Inferior parietal cortex (tissue), 1 donor: ENCODE results near the gene HPDL.

Source experiments
- DNase-seq: peaks from one replicate; pipeline ENCODE4 v3.0.0-alpha.2; 2016; ENCODE audit errors: extremely low spot score

The HPDL gene

DNA sequence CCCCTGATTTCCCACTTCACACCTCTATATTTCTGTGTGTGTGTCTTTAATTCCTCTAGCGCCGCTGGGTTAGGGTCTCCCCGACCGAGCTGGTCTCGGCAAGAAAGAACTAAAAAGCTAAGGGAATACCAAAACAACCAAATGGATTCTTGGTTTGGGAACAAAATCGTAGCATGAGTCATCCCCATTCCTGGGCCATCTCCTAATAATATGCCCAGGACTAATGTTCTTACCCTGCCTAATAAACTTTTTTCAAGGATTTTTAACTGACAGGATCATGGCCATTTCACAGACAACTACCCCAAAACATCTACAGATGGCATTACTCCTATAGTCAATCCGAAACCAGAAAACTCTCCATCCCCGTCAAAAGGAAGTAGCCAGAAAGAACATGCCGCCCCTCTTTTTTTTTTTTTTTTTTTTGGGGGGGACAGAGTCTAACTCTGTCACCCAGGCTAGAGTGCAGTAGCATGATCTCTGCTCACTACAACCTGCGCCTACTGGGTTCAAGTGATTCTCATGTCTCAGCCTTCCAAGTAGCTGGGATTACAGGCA is 4.1 kb upstream of the HPDL start:
- no peak for DNase-seq

DNA sequence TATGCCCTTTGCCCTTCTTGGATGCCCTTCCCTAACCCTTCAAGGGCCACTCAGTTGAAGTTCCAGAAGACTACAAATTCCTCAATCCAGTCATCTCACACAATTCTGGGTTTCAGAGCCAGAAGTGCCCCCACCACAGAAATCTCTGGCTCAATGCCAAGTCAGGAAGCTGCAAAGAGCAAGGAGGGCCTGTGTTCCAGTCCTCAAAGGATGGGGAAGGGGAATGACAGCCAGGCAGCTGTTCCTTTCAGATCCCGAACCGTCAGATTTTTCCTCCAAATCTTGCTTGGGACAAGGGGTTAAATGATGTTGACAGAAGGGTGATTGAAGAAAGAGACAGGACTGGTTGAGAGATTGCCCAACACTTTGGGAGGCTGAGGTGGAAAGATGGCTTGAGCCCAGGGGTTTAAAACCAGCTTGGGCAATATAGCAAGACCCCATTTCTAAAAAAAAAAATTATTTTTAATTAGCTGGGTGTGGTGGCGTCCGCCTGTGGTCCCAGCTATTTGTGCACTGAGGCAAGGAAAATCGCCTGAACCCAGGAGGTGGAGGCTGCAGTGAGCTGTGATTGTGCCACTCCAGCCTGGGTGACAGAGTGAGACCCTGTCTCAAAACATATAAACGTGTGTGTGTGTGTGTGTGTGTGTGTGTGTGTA is 716 bp upstream of the HPDL start:
- no peak for DNase-seq

DNA sequence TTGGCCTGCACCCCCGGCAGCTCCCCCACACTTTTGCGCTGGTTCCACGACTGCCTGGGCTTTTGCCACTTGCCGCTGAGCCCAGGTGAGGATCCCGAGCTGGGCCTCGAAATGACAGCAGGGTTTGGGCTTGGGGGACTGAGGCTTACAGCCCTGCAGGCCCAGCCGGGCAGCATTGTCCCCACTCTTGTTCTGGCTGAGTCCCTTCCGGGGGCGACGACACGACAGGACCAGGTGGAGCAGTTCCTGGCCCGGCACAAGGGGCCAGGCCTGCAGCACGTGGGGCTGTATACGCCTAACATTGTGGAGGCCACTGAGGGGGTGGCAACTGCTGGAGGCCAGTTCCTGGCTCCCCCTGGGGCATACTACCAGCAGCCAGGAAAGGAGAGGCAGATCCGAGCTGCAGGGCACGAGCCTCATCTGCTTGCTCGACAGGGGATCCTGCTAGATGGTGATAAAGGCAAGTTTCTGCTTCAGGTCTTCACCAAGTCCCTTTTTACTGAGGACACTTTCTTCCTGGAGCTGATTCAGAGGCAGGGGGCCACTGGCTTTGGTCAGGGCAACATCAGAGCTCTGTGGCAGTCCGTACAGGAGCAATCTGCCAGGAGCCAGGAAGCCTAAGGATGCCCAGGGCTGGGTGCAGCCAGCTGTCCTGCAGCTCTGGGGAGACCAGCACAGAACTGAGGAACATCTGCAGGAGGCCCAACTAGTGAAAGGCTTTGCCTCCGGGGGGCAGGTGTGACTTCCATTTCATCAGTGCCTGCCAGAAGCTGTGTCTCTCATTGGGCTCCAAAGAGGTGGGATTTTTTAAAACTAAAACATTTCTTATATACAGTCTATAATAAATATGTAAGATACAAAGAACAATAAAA is 1.2 kb downstream of the HPDL start:
- DNase-seq, result no peak

DNA sequence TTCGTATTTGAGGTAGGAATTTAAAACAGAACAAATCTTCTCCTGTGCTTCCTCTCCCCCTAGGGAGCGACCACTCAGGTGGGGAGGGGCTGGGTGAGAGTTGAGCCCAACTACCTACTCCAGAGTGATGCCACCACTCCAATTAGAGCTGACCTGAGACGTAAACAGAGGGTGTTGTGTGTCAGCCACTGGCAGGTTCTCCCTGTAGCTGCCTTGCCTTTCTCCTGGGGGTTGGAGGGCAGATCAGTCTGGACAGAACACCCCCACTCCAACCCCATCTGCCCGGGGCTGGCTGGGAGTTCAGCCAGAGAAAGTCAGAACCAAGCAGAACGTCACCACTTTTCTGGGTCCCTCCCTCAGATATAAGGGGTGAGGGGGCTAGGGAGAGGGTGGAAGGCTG is 2.0 kb downstream of the HPDL start:
- no peak for DNase-seq

DNA sequence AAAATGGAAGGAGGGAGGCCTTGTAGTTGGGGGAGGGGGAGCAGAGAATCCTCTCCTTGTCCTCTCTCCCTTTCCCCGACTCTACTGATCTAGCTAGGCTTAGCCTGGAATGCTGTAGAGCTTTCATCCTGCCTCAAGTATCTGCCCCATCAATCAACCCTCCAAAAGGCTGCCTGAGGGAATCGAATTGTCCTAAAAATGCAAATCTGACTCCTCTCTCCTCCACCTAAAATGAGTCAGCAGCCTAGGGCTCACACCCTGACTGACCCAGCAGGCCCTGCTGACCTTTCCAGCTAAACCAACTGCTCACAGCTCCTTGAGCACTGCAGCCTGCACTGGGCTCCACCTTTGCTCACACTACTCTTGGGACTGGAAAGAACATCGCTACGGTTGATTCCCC is 2.8 kb downstream of the HPDL start:
- no peak for DNase-seq

DNA sequence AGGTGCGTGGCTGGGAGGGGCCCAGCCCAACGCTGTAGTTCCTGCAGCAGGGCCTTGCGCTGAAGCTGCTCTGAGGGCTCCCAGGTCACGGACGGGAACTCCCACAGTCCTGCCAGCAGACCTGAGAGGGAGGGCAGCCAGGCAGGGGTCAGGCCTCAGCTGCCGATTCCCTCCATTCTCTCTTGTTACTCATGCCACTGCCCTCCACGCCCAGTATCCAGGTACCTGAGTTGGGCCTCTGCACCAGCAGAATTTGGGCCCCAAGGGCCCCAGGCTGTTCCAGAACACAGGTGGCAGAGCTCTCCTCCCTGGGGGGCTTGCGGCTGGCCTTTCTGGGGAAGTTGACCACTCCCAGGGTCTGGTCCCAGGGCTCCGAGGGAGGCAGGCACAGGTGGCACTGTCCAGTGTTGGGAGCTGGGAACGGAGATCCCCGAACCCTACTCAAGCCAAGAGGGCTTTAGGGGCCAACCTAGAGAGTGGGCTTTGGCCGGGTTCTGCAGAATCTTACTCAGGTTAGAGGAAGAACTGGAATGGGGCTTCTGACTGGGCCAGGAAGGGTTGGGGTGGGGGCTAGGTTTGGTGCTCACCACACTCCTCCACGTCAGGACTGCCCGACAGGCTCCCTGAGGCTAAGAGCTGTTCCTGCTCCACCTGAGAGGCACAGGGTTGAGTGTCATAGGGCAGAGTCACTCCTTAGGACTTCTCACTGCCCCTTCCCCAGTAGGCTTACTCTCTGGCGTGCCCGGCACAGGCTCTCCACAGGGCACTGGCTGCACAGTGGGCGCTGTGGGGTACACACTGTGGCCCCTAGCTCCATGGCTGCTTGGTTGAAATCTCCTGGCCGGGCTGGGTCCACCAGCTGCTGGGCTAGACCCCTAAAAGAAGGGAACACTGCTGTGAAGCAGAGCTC is 5.0 kb downstream of the HPDL start:
- DNase-seq, result no peak

DNA sequence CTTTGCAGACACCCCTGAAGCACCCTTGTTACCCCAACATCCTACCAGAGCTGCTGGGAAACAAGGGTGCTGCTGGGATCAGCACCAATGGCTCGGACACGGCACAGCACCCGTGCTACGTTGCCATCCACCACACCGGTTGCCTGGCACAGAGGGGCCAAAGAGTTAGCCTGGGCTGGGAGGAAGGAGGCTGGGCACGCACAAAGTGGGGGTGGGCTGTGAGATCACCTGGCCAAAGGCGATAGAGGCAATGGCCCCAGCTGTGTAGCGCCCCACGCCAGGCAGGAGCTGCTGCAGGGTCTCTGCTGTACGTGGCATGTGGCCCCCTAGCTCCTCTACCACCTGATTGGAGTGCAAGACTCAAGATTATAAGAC is 5.6 kb downstream of the HPDL start:
- no peak for DNase-seq

DNA sequence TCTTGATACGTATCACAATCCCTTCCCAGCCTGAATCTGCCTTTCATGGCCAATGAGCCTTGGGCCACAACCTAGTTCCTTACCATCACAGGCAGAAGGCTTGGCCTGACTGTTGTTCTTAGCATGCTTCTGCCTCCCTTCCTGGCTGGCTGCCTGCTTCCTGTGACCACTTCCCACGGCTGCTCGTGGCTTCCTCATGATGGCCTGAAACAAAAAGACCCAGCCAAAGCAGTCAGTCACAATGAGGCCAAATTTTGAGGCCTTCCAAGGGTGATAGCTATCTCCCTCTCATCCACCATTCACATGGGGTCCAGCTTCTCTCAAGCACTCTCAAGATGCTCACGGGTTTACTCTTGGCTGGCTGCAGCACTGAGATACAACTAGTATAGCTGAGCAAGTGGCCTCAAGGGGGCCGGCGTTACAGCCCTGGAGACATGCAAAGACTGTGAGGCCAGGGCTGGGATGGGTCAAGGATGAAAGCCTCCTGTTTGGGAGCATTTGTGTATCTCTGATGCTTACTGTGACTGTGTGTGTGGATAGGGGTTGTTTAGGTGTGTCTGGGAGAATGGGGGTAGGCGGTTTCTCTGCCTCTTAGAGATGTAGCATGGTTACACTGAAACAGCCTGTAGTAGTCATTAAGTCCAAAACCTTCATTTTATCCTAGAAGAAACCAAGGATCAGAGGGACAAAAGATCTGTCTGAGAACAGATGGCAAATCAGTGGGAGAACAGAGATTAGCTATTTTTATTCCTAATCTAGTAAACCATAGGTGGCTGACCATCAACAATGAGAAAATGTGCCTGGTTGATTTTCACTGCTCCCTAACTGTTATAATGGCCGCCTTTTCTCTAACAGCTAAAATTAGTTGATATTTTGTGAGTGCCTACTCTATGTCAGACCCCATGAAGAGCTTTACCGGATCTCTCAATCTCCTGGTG is 7.9 kb downstream of the HPDL start:
- DNase-seq, result no peak

DNA sequence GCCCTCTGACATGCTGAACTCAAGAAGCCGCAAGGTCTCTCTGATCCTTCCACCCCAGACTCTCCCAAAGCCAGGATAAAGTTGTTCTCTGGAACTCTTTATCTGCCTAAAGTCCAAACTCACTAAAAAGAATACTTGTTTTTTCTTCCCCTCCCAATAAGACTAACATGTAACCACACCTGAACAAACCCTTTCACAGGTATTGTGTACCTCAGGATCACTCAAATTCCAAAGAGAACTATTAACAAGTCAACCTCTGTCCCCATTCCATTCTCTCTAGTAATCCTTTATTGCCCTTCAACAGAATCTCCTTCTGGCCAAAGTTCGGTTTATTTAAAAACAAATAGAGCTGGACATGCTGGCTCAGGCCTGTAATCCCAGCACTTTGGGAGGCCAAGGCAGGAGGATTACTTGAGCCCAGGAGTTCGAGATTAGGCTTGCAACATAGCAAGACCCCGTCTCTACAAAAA is 9.2 kb downstream of the HPDL start:
- no peak for DNase-seq

DNA sequence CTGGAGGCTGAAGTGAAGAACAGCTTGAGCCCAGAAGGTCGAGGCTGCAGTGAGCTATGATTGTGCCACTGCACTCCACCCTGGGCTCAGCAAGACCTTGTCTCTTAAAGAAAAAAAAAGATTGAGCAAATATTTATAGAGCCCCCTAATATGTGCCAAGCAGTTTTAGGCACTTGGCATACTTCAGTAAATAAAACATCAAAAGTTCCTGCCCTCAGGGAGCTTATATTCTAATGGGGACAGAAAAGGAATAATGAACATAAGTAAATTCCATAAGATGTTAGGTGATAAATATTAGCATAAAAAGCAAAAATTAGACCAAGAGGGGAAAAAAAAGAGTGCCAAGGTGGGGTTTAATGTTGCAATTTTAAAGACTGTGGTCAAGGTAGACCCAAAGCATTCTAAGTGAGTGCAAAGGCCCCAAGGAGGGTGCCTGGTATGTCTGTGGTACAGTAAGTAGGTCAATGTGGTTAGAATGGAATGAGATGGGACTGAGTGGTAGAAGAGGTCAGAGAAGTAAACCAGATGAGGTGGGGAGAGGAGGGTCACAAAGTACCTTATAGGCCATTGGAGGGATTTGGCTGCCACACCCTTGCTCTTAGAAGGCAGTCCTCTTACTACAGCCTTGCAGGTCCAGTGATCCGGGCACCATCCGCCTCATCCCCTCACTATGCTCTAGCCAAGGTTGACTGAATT is 11.1 kb downstream of the HPDL start:
- DNase-seq, result no peak

DNA sequence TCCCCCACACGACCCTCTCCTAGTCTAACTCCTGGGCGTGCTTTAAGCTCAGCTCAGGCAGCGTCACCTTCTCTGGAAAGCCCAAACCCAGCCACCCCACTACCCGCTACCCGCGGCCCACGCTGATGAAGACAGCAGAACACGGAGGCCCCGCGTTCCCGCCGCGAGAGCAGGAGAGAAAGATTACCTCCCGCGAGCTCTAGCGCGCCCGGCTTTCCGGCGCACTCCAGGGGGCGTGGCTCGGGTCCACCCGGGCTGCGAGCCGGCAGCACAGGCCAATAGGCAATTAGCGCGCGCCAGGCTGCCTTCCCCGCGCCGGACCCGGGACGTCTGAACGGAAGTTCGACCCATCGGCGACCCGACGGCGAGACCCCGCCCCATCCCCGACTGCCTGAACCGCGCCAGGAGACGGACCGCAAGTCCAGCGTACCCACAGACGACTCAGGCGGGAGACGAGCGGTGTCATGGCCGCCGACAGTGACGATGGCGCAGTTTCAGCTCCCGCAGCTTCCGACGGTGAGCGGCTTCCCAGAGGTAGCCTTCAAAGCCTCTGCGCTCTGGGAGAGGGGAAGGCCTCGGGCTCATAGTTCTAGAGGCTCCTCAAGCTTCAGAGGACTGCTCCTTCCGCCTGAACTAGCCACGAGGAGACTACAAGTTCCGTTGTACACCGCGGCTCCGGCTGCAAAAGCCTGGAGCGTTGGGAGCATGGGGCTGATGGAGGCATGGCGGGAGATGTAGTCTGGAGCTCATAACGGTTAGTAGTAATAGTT is 13.3 kb downstream of the HPDL start, which contains the start of the genes MUTYH and TOE1:
Gene MUTYH, minus strand, starts transcription at position 652 of the 770 bp plus-strand sequence. CDS start 5,935 bp downstream, outside the sequence.
Gene TOE1, plus strand, starts transcription at position 382 of the 770 bp plus-strand sequence. Its CDS starts 83 bp downstream, at position 465.
- peak; percentile 84 for DNase-seq

DNA sequence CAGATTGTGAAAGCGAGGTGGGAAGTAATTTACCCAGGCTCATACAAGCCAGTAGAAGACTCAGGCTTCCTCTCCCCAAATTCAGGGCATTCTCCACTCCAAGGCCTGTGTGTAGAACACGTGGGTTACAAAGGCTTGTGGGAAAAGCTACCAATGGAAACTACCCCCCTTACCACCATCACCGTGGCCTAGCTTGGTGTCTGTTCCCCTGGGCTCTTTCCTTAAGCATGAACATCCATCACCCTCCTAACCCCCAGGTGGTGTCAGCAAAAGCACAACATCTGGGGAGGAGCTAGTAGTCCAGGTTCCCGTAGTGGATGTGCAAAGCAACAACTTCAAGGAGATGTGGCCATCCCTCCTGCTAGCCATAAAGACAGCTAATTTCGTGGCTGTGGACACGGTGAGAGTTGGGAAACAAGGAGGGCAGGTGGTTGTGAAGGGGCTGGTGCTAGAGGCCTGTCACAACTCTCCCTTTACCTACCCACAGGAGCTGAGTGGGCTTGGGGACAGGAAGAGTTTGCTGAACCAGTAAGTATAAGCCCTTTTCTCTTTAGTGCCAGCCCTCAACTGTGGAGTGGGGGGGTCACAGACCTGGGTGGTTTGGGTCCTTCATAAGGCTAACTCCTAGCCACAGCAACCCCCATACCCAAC is 14.2 kb downstream of the HPDL start:
- DNase-seq, result no peak

DNA sequence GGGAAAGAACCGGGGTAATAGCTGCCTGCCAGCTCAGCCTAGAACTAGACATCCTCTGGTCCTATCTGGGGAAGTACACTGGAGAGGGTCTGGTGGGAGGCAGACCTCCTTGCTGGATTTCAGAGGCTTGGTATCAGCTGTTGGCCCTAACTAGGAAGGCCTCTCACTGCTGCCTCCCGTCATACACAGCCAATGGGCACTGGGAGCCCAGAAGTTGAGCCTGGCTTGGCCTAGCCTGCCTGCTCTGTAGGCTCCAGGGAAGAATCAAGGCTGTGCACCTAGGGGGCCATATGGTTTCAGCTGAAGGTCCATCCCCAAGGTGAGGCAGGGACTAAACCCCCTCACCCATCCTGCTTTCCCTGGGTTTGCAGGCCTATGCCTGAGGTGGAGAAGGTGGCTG is 17.8 kb downstream of the HPDL start:
- no peak for DNase-seq

DNA sequence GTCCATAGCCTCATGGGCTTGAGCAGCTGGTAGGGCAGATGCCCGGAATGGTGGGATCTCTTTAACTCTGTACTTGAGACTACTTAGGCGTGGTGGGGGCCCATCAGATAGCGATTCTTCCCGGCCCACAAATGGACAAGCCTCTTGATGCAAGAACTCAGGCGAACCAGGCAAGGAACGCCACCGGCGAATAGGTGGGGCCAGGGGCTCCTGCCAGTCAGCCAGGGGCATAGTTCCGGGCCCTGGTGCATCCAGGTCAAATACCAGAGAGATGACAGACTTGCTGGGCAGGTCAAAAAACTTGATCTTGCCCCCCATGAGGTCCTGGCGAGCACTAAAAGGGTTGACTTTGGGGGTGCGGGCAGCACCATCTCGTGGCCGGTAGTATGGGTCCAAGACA is 18.3 kb downstream of the HPDL start:
- DNase-seq, result no peak

DNA sequence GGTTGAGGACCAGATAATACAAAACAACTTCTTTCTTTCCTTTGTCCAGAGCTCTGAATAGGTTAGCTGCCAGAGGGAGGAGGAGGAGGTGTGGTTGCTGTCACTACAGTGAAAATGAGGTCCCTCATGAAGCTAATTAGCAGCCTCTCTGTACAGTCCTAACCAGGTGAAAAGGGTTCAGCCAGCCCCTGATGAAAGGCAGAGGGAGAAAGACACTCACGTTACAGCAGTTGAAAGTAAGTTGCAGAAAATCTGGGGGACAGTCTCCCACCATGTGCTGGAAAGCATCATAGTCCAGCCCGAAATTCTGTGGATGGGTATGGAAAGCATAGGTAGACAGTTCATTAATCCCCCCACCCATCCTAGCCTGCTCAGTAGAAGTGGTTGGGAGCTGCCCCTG is 19.8 kb downstream of the HPDL start:
- DNase-seq, result no peak

DNA sequence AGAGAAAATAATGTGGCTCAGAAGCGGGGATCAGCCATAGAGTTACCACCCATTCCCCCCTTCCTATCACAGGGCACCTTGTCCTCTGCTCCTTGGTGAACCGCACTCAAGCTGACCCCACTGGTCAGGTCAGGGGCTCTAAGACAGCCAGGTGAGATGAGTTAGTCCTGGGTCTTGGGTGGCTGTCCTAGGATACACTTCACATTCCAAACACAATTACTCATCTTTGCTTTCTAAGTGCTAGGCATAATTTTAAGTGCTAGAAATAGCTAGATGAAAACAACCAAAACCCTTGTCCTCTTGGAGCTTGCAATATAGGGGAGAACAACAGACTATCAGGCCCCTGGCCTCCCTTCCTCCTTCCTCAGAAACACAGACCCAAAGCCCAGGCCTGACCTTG is 21.3 kb downstream of the HPDL start:
- no peak for DNase-seq

DNA sequence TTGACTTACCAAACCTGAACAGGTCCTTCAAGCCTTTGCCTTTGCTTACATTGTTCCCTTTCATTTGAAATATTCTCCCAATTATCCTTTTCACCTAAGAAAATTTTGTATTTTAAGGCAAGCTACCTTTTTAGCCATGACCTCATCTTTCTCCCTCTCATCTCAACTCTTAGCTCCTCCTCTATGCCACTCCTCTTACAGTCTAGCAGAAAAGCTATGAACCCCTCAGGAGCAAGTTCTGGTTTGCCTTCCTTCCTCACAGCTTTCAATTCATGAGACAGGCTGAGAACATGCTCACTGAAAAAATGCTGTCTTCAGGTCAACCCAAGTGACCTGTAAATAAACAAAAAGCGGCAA is 21.9 kb downstream of the HPDL start:
- DNase-seq, result no peak

DNA sequence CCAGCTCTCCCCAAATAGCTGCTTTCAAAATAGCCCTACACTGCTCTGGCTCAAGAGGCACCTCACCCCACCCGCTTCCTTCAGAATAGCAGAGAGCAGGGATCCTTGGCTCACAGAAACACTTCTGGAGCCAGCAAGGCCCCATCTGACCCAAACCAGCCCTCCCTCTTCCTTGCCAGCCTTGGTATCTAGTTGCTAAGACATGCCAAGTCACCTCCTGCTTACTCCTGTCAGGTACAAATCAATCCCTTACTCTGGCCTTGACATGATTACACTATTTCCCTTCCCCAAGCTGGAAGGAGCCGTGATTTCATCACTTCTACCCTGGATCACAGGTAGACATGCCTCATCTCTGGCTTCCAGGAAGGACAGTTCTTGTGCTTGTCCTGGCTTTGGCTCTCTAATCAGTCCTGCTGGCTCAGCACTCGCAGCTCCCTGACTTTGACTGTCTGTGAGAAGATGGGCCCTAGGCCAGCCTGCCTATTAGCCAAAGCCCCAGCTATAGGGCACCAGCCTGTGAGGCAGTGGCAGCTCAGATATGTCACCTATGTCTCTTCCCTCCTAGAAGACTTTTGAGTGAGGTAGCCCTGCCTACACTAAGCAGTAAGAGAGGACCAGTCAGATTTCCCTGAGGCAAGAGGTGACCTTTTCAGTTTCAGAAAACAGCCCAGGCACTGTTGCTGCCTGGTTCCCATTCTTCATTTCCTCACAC is 22.4 kb downstream of the HPDL start:
- DNase-seq, result no peak
